RWPE2 (cell line): Measurements from ENCODE around the gene FOXJ2.
"Not testable (repeated sequence)": the region's sequence is repeated elsewhere in the genome, so short reads cannot be mapped to it uniquely, and the experiment has no call there.

Source experiments
- ATAC-seq: fragments of 200-7000 bp; cut with Tn5 transposase; 3 replicates; pipeline ENCODE4 v1.9.1; 2021; ENCODE audit warnings: low read depth
- DNase-seq: peaks from one replicate; pipeline ENCODE4 v3.0.0-alpha.2; 2020; ENCODE audit warnings: low spot score
- H3K27ac ChIP-seq: fragments of 450-650 bp; 2 replicates; pipeline ENCODE4 v1.5.1; 2017; ENCODE audit warnings: mild to moderate bottlenecking; ENCODE audit not compliant: poor library complexity, severe bottlenecking
- H3K27me3 ChIP-seq: fragments of 250-450 bp; sonication (Bioruptor Pico); 2 replicates; pipeline ENCODE4 v1.5.1; 2021; ENCODE audit warnings: mild to moderate bottlenecking, moderate library complexity; ENCODE audit not compliant: insufficient read depth, poor library complexity, severe bottlenecking
- H3K36me3 ChIP-seq: fragments of 250-450 bp; sonication (Bioruptor Pico); 2 replicates; pipeline ENCODE4 v1.5.1; 2020; ENCODE audit warnings: low read depth, mild to moderate bottlenecking, moderate library complexity
- H3K4me1 ChIP-seq: fragments of 250-450 bp; sonication (Bioruptor Pico); 2 replicates; pipeline ENCODE4 v1.5.1; 2021; ENCODE audit warnings: mild to moderate bottlenecking, moderate library complexity; ENCODE audit not compliant: insufficient read depth, poor library complexity, severe bottlenecking
- H3K4me3 ChIP-seq: fragments of 250-450 bp; sonication (Bioruptor Pico); 2 replicates; pipeline ENCODE4 v1.5.1; 2021; ENCODE audit warnings: mild to moderate bottlenecking, moderate library complexity; ENCODE audit not compliant: severe bottlenecking
- H3K9me3 ChIP-seq: fragments of 250-450 bp; sonication (Bioruptor Pico); 2 replicates; pipeline ENCODE4 v1.5.1; 2021; ENCODE audit warnings: mild to moderate bottlenecking, moderate library complexity; ENCODE audit not compliant: severe bottlenecking
- CTCF ChIP-seq: fragments of 450-650 bp; IDR thresholded peaks from one replicate; pipeline ENCODE4 v1.5.1; 2017; ENCODE audit warnings: mild to moderate bottlenecking, moderate library complexity; ENCODE audit not compliant: poor library complexity, severe bottlenecking

Gene FOXJ2

GRCh38 chr12:8026291-8026900 is 6.1 kb upstream of the FOXJ2 start:
- H3K4me3 ChIP-seq, result peak overlapping the region; percentile 63
- H3K9me3 ChIP-seq, result no peaks in the 10 kb centered on the region
- peak overlapping the region; percentile 89 for H3K27ac ChIP-seq
- no peaks in the 10 kb centered on the region for H3K36me3 ChIP-seq
- no peaks in the 10 kb centered on the region for H3K27me3 ChIP-seq
- no peak for TF ChIP-seq CTCF
- ATAC-seq, result peak; percentile 95
- H3K4me1 ChIP-seq, result no peaks in the 10 kb centered on the region
- DNase-seq, result peak; percentile 82

GRCh38 chr12:8027856-8028255 is 4.7 kb upstream of the FOXJ2 start:
- no peaks in the 10 kb centered on the region for H3K9me3 ChIP-seq
- no peaks in the 10 kb centered on the region for H3K27me3 ChIP-seq
- ATAC-seq (no peak), DNase-seq (no peak)
- H3K4me3 ChIP-seq, result no peak overlapping the region
- H3K4me1 ChIP-seq, result no peaks in the 10 kb centered on the region
- peak overlapping the region; percentile 89 for H3K27ac ChIP-seq
- TF ChIP-seq CTCF, result no peak
- H3K36me3 ChIP-seq, result no peaks in the 10 kb centered on the region

- H3K4me3 ChIP-seq, result no peak overlapping the region
- H3K27ac ChIP-seq, result no peak overlapping the region
- H3K9me3 ChIP-seq, result no peaks in the 10 kb centered on the region
- ATAC-seq (no peak), DNase-seq (no peak)
- H3K27me3 ChIP-seq, result no peaks in the 10 kb centered on the region
- H3K4me1 ChIP-seq, result no peaks in the 10 kb centered on the region
- no peaks in the 10 kb centered on the region for H3K36me3 ChIP-seq
- no peak for TF ChIP-seq CTCF
These were observed 4.2 kb upstream of the FOXJ2 start for GRCh38 chr12:8028267-8028666.

GRCh38 chr12:8030189-8030588 is 2.3 kb upstream of the FOXJ2 start:
- TF ChIP-seq CTCF, result no peak
- H3K36me3 ChIP-seq, result no peaks in the 10 kb centered on the region
- ATAC-seq (no peak), DNase-seq (no peak)
- H3K4me3 ChIP-seq, result no peak overlapping the region
- no peaks in the 10 kb centered on the region for H3K27me3 ChIP-seq
- no peaks in the 10 kb centered on the region for H3K4me1 ChIP-seq
- H3K27ac ChIP-seq, result no peak overlapping the region
- H3K9me3 ChIP-seq, result no peaks in the 10 kb centered on the region

- H3K27me3 ChIP-seq, H3K27ac ChIP-seq, DNase-seq, H3K4me3 ChIP-seq, ATAC-seq, H3K4me1 ChIP-seq, H3K36me3 ChIP-seq, H3K9me3 ChIP-seq: not testable (repeated sequence)
These were observed 1.5 kb upstream of the FOXJ2 start for GRCh38 chr12:8031017-8031416.
